HepG2 (cell line): ENCODE data around the gene ARSB. TPM values are rescaled to one million over a fixed set of nuclear protein-coding genes. Genes with fewer than 3 reads are reported as not detected.

Experiments used
- ATF4 ChIP-seq, 2 experiments: fragments of 450-650 bp in 1 of 2; sonication (generic) in 1 of 2; formaldehyde crosslinking; IDR thresholded peaks; 2 replicates each; pipeline versions ENCODE4 v1.5.0 to v1.8.0; 2020 to 2022; ENCODE audit warnings: mild to moderate bottlenecking in 1 of 2, missing genetic modification reagents in 1 of 2
- PREB ChIP-seq: sonication (generic); formaldehyde crosslinking; IDR thresholded peaks from 2 replicates; pipeline ENCODE4 v1.4.0; 2020; ENCODE audit warnings: missing genetic modification reagents
- SOX6 ChIP-seq, 2 experiments: fragments of 450-650 bp in 1 of 2; sonication (generic) in 1 of 2; formaldehyde crosslinking in 1 of 2; IDR thresholded peaks; 2 replicates each; pipeline versions ENCODE4 v1.4.0 to v1.6.1; 2017 to 2020; ENCODE audit warnings: antibody characterized with exemption in 1 of 2, mild to moderate bottlenecking in 1 of 2, missing genetic modification reagents in 1 of 2
- ZBTB25 ChIP-seq: IDR thresholded peaks from 2 replicates; pipeline ENCODE4 v1.6.1; 2018; ENCODE audit warnings: missing genetic modification reagents
- polyA plus RNA-seq, 8 experiments: library from polyadenylated mRNA; depleted of rRNA in 3 of 8; stranded (reverse) in 7 of 8; unstranded in 1 of 8; fragments of >200 nt; fragmentation: Illumina TruSeq in 4 of 8; extraction: Trizol in 4 of 8; gene quantifications; 2 replicates each; pipeline versions ENCODE4 v1.2.1 to v1.2.3, GENCODE V29; 2011 to 2016; ENCODE audit warnings: low read depth in 4 of 8, missing spikeins in 1 of 8, mixed read lengths in 1 of 8; ENCODE audit not compliant: insufficient read depth in 1 of 8
- total RNA-seq, 5 experiments: library from RNA; depleted of rRNA; stranded (reverse); fragments of >200 nt; fragmentation: Illumina TruSeq; extraction: Trizol; gene quantifications; 2 replicates each; pipeline ENCODE4 v1.2.3, GENCODE V29; 2016; ENCODE audit warnings: low read depth in 1 of 5
- TF ChIP-seq, protein P1 (sequence below): sonication (generic); formaldehyde crosslinking; conservative IDR thresholded peaks from 2 replicates; pipeline ENCODE4 v1.8.1; 2023; ENCODE audit warnings: missing genetic modification reagents
- TF ChIP-seq, protein P2 (sequence below): sonication (generic); formaldehyde crosslinking; IDR thresholded peaks from 2 replicates; pipeline ENCODE4 v1.4.0; 2020; ENCODE audit warnings: missing genetic modification reagents, mild to moderate bottlenecking, borderline replicate concordance
- TF ChIP-seq, protein P3 (sequence below): sonication (generic); formaldehyde crosslinking; IDR thresholded peaks from 2 replicates; pipeline ENCODE4; 2020; ENCODE audit warnings: missing genetic modification reagents, mild to moderate bottlenecking, borderline replicate concordance

ARSB gene
- total and polyA plus RNA-seq, 2 of the 13 experiments (the other 11 are each of a cell fraction or from before 2014, with no cell fraction given) = 52.6 to 66.4 TPM

GRCh38 chr5:79025054-79025472, 40.0 kb upstream of the ARSB start (continued):
- TF ChIP-seq, protein P1, sequence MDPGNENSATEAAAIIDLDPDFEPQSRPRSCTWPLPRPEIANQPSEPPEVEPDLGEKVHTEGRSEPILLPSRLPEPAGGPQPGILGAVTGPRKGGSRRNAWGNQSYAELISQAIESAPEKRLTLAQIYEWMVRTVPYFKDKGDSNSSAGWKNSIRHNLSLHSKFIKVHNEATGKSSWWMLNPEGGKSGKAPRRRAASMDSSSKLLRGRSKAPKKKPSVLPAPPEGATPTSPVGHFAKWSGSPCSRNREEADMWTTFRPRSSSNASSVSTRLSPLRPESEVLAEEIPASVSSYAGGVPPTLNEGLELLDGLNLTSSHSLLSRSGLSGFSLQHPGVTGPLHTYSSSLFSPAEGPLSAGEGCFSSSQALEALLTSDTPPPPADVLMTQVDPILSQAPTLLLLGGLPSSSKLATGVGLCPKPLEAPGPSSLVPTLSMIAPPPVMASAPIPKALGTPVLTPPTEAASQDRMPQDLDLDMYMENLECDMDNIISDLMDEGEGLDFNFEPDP (CRISPR knock-in tag) = no peak
- TF ChIP-seq SOX6 (IDR thresholded peaks at IDR 0.05) (no peak), SOX6 (CRISPR knock-in tag; IDR thresholded peaks at IDR 0.05) (0 out of 2 replicates have a peak, but pooled peaks have one; percentile 17), ZBTB25 (CRISPR knock-in tag) (no peak), ATF4 (CRISPR knock-in tag; IDR thresholded peaks at IDR 0.05) (no peak), PREB (CRISPR knock-in tag) (no peak)
- TF ChIP-seq, protein P2, sequence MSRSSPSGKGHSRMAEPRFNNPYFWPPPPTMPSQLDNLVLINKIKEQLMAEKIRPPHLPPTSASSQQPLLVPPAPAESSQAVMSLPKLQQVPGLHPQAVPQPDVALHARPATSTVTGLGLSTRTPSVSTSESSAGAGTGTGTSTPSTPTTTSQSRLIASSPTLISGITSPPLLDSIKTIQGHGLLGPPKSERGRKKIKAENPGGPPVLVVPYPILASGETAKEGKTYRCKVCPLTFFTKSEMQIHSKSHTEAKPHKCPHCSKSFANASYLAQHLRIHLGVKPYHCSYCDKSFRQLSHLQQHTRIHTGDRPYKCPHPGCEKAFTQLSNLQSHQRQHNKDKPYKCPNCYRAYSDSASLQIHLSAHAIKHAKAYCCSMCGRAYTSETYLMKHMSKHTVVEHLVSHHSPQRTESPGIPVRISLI (CRISPR knock-in tag) = no peak
- TF ChIP-seq, protein P3, sequence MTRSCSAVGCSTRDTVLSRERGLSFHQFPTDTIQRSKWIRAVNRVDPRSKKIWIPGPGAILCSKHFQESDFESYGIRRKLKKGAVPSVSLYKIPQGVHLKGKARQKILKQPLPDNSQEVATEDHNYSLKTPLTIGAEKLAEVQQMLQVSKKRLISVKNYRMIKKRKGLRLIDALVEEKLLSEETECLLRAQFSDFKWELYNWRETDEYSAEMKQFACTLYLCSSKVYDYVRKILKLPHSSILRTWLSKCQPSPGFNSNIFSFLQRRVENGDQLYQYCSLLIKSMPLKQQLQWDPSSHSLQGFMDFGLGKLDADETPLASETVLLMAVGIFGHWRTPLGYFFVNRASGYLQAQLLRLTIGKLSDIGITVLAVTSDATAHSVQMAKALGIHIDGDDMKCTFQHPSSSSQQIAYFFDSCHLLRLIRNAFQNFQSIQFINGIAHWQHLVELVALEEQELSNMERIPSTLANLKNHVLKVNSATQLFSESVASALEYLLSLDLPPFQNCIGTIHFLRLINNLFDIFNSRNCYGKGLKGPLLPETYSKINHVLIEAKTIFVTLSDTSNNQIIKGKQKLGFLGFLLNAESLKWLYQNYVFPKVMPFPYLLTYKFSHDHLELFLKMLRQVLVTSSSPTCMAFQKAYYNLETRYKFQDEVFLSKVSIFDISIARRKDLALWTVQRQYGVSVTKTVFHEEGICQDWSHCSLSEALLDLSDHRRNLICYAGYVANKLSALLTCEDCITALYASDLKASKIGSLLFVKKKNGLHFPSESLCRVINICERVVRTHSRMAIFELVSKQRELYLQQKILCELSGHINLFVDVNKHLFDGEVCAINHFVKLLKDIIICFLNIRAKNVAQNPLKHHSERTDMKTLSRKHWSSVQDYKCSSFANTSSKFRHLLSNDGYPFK (CRISPR knock-in tag) = no peak
